Uterus (tissue), 2 donors: Measurements from ENCODE around the gene UBE2Z.

Experiments
- CTCF ChIP-seq, 4 experiments: fragments of 200-600 bp in 2 of 4; fragments of 450-650 bp in 2 of 4; sonication (generic) in 2 of 4; IDR thresholded peaks; one replicate each; pipeline ENCODE4 v1.5.1; 2016 to 2019; ENCODE audit warnings: antibody characterized with exemption in 4 of 4, mild to moderate bottlenecking in 2 of 4, moderate library complexity in 1 of 4
- POLR2A ChIP-seq, 2 donors: fragments of 450-650 bp; IDR thresholded peaks; one replicate each; pipeline ENCODE4 v1.6.1; 2016; ENCODE audit warnings: antibody characterized with exemption in 2 of 2, mild to moderate bottlenecking in 1 of 2, moderate library complexity in 1 of 2

- TF ChIP-seq CTCF (IDR thresholded peaks at IDR 0.05) (no peak), POLR2A (IDR thresholded peaks at IDR 0.05) (no peak)
These were observed 37.1 kb upstream of the UBE2Z start for GRCh38 chr17:48871035-48871550.
